ENCODE results near the gene TMEM255B.

- TF ChIP-seq CTCF (IDR thresholded peaks at IDR 0.05; ENCODE audit: low read depth, low read length), result no peak
- TF ChIP-seq POLR2A (IDR thresholded peaks at IDR 0.05; ENCODE audit: extremely low read depth, insufficient read length), result no peak
- TF ChIP-seq MAX (IDR thresholded peaks at IDR 0.05; ENCODE audit: low read depth, low read length), result no peak
- no peak for TF ChIP-seq MYC (IDR thresholded peaks at IDR 0.05; ENCODE audit: low read depth, low read length)
Measured at GRCh38 chr13:113759525-113760137, 605 bp downstream of the TMEM255B start.

Data from NB4 (cell line).